Transverse colon (tissue), 4 donors: Measurements from ENCODE around the gene FBXO41.

Experiments used
- CTCF ChIP-seq, 5 experiments: fragments of 200-600 bp in 3 of 5; fragments of 450-650 bp in 2 of 5; sonication (generic) in 3 of 5; IDR thresholded peaks; 1 replicate in 2 of 5; 2 replicates in 3 of 5; pipeline ENCODE4 v1.5.1; 2016 to 2017; ENCODE audit warnings: antibody characterized with exemption in 5 of 5, inconsistent platforms in 3 of 5, mild to moderate bottlenecking in 2 of 5, moderate library complexity in 1 of 5
- EP300 ChIP-seq: sonication (generic); formaldehyde crosslinking; IDR thresholded peaks from one replicate; pipeline ENCODE4 v1.6.1; 2017; ENCODE audit warnings: antibody characterized with exemption, low read depth
- POLR2A ChIP-seq: fragments of 450-650 bp; IDR thresholded peaks from one replicate; pipeline ENCODE4 v1.6.1; 2016; ENCODE audit warnings: antibody characterized with exemption, mild to moderate bottlenecking, moderate library complexity
- POLR2AphosphoS5 ChIP-seq, 3 donors: sonication (generic); formaldehyde crosslinking; IDR thresholded peaks; one replicate each; pipeline ENCODE4 v1.6.1; 2016; ENCODE audit warnings: antibody characterized with exemption in 3 of 3

DNA sequence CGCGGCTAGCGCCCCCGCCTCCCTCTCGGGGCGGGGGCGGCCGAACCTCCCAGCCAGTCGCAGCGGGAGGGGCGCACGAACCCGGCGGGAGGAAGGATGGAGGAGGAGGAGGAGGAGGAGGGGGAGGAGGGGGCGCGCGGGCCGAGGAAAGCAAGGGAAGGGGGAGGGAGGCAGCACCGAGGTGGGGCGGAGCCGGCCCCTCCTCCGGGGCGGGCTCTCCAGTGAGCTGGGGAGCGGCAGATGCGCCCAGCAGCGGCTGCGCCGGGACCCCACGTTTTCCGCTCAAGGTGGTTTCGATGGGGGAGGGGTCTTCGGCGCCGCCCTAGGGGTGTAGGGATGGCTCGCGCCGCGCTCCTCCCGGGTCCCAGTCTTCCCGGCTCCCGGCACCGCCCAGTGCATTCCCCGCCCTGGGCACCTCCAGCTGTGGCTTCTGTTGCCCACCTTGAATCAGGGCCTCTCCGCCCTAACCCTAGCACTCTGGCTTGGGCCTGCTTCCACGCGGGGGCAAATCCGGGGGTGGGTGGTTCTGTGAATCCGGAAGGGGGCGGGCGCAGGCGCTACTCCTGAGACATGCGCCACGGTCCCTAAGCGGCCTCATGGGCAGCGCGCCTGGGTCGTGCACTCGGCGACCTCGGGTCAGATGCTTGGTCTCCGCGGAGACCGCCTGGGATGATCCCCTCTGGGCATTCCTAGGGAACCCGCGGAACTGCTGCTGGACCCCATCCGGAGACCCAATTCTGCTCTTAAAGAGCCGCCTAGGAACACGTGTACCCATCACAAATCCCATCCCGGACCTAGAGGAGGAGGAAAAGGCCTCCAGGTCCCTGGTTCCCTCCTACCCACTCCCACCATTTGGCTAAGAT lies at the start of gene FBXO41:
- TF ChIP-seq POLR2AphosphoS5 (IDR thresholded peaks at IDR 0.05) (no peak), CTCF (IDR thresholded peaks at IDR 0.05) (no peak), POLR2A (no peak), EP300 (no peak)
